Cardiac septum (tissue), 1 donor: ENCODE measurements around the gene ARHGAP30. TPM values are rescaled to one million over a fixed set of nuclear protein-coding genes. Genes with fewer than 3 reads are reported as not detected.
A peak's percentile ranks its signal among the peaks of the same experiment; 100 is the strongest.

ENCODE experiments used
- DNase-seq: peaks from one replicate; pipeline ENCODE4 v3.0.0-alpha.2; 2020; ENCODE audit warnings: low spot score
- intact Hi-C: fragments of 100-400 bp; cut with DNase I; formaldehyde crosslinking; loops from one replicate; pipeline ENCODE4 v1.14.0; 2022
- total RNA-seq: library from RNA; stranded (reverse); fragmentation: NEBNext Ultra II Directional; extraction: Animal tissue kit (Norgen Biotek cat#: 25700); gene quantifications from one replicate; pipeline ENCODE4 v1.2.1, GENCODE V29; 2021
- donor health status: DM: no; HTN: no; CAD: no.

The ARHGAP30 gene
- total RNA-seq, 1 donor from 2014 or later = 2.6 TPM

DNA sequence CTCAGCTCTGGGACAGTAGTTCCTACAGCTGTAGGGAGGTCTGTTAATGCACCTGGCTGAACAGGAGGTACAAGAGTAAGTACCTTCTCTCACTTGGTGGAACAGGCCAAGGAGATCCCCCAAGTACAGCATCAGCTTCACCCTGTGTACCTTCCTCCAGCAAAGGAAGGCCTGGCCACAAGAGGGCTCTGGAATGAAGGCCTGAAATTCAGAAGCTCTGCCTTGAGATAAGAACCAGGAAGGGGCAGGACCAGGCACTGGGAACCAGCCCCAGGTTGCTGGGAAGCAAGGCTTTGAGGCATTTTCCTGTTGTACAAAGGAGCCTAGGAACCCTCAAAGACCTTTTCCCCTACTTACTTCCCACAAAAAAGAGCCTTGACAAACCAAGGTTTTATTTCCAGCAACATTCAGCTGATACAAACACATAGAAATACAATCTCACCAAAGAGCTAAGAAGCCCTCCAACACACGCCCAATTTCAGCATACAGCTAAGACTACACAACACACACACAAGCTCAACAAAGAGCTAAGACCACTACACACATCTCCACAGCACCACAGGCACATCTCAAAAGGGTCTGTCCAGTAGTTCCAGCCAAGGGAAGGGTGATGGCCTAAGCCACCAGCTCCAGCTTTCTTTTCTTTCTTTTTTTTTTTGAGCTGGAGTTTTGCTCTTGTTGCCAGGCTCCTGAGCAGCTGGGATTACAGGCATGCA lies 72.2 kb downstream of the ARHGAP30 start:
- intact Hi-C loops = loop anchor here (2.0 to 10.0 kb wide), 5 partner anchors 15 to 137 kb away; partner anchors contain the start of genes DEDD, F11R, KLHDC9 and USF1
- peak; percentile 80 for DNase-seq

Other genes starting within 250 kb of the ARHGAP30 start
- 0.24 TPM for gene CD244, start 207.0 kb downstream of the ARHGAP30 start, total RNA-seq
- gene ITLN1, start 184.7 kb downstream of the ARHGAP30 start, total RNA-seq = 0.27 TPM
- not detected for gene ITLN2, start 115.1 kb downstream of the ARHGAP30 start, total RNA-seq
- 10.3 TPM for gene F11R, start 48.7 kb downstream of the ARHGAP30 start, total RNA-seq
- gene TSTD1, start 30.9 kb downstream of the ARHGAP30 start, total RNA-seq = 12.0 TPM
- 29.2 TPM for gene USF1, start 23.9 kb downstream of the ARHGAP30 start, total RNA-seq
- gene NECTIN4, start 19.7 kb upstream of the ARHGAP30 start, total RNA-seq = not detected
- 10.7 TPM for gene KLHDC9, start 28.5 kb upstream of the ARHGAP30 start, total RNA-seq
- gene PFDN2, start 48.1 kb upstream of the ARHGAP30 start, total RNA-seq = 43.1 TPM
- gene NIT1, start 48.2 kb upstream of the ARHGAP30 start, total RNA-seq = 31.3 TPM
- gene DEDD, start 62.8 kb upstream of the ARHGAP30 start, total RNA-seq = 28.3 TPM
- 73.6 TPM for gene UFC1, start 84.1 kb upstream of the ARHGAP30 start, total RNA-seq
- 17.4 TPM for gene USP21, start 89.6 kb upstream of the ARHGAP30 start, total RNA-seq
- gene PPOX, start 96.5 kb upstream of the ARHGAP30 start, total RNA-seq = 12.9 TPM
- 22.2 TPM for gene B4GALT3, start 107.6 kb upstream of the ARHGAP30 start, total RNA-seq
- gene ADAMTS4, start 129.2 kb upstream of the ARHGAP30 start, total RNA-seq = 24.0 TPM
- gene NDUFS2, start 132.5 kb upstream of the ARHGAP30 start, total RNA-seq = 253 TPM
- gene FCER1G, start 145.4 kb upstream of the ARHGAP30 start, total RNA-seq = 11.4 TPM
- not detected for gene APOA2, start 153.7 kb upstream of the ARHGAP30 start, total RNA-seq
- gene TOMM40L, start 156.2 kb upstream of the ARHGAP30 start, total RNA-seq = 34.1 TPM
- not detected for gene NR1I3, start 168.3 kb upstream of the ARHGAP30 start, total RNA-seq
- gene PCP4L1, start 188.9 kb upstream of the ARHGAP30 start, total RNA-seq = 0.38 TPM
- gene MPZ, start 240.1 kb upstream of the ARHGAP30 start, total RNA-seq = 1.5 TPM
- 306 TPM for gene SDHC, start 244.5 kb upstream of the ARHGAP30 start, total RNA-seq